Measurements from ENCODE around the gene CMSS1.
A peak's percentile ranks its signal among the peaks of the same experiment; 100 is the strongest.

CMSS1 gene

DNA sequence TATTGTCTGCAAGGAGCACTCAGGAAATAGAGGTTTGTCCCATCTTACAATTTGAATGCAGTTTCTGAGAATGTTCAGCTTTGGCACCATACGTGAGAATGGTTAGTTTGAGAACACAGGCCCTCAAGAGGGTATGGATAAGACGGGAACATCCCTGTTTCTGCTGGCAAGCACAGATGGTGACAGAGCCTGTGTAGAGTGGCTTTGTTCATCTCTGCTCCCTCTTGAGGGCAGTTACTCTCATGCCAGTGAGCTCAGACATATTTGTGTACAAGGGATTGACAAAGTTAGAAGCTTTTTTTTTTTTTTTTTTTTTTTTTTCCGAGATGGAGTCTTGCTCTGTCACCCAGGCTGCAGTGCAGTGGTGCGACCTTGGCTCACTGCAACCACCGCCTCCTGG lies 368.2 kb downstream of the CMSS1 start:
- ChIA-PET POLR2A (no interaction called here), CTCF (no interaction called here)
- DNase-seq (ENCODE audit: extremely low spot score), result no peak
- TF ChIP-seq ZNF384 (IDR thresholded peaks at IDR 0.05) (peak; percentile 45; the same call in 1 of the 2 replicates), LEF1 (IDR thresholded peaks at IDR 0.05; ENCODE audit: borderline replicate concordance) (no peak)

DNA sequence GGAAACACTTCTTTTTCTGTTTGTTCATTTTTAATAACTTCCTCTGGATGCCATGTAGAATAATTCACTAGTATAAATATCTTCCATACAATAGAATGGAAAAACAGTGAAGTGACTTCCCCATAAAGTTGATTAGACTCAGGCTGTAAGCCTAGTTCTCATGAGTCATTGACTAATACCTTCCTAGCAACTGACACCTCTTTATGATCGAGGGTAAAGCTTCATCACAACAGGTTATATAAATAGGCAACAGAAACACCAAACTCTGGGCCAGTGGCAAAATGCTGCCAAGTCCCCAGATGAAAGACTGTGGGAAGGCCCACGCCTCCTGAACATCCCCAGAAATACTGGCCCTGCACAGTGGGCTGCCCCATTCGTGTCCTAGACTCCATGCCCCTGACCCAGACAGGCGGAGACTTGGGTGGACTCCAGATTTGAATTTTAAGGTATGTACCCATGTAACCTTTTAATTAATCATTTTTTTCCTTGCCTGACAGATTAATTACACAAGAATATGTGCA lies 371.8 kb downstream of the CMSS1 start:
- TF ChIP-seq FOXA1 (IDR thresholded peaks at IDR 0.05) (no peak), BHLHE40 (IDR thresholded peaks at IDR 0.05; ENCODE audit: borderline replicate concordance) (no peak)
- POLR2A ChIA-PET, result no interaction called here
- CTCF ChIA-PET, result no interaction called here
- no peak for DNase-seq (ENCODE audit: extremely low spot score)

DNA sequence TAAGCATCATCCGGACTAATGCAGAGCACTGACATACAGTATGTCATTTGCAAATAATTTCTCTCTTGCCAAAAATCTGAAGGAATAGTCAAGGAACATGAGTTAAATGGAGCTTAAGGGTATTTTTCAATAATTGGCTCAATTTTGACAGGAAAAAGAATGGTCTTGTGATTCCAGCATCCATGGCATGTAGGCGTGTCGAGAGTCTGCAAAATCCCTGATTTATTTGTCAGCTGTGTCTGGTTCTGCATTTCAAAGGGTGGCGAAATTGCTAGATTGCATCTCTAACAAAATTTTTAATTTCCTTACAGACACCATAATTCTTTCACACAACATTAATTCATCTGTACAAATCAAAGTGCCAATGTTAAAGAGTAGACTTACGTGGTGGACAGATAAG lies 377.7 kb downstream of the CMSS1 start:
- DNase-seq (ENCODE audit: extremely low spot score), result no peak
- ChIA-PET CTCF (no interaction called here), POLR2A (no interaction called here)
- TF ChIP-seq SP1 (IDR thresholded peaks at IDR 0.05), result no peak
- no peak for TF ChIP-seq FOXA1 (IDR thresholded peaks at IDR 0.05)
- no peak for TF ChIP-seq FOXK2 (IDR thresholded peaks at IDR 0.05)
- TF ChIP-seq ZNF384 (IDR thresholded peaks at IDR 0.05), result no peak
- TF ChIP-seq L3MBTL2 (conservative IDR thresholded peaks at IDR 0.05), result no peak
- no peak for TF ChIP-seq ARNT (IDR thresholded peaks at IDR 0.05)
- TF ChIP-seq HDGF (IDR thresholded peaks at IDR 0.05; ENCODE audit: borderline replicate concordance), result no peak

DNA sequence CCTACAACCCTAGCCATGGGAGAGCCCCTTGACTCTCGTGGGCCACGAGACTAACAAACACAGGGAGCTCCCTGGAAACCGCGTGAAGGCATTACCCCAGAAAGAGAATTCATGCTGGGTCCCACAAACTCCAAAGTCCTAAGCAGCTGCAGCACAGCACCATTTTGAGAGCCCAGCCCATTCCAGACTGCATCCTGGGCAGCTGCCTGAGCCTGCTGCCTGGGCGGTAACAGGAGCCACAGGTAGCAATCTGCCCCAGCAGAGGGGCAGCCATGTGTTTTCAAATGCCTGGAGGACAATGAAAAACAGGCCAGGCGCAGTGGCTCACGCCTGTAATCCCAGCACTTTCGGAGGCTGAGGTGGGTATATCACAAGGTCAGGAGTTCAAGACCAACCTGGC lies 380.2 kb downstream of the CMSS1 start:
- no peak for TF ChIP-seq TARDBP (IDR thresholded peaks at IDR 0.05)
- TF ChIP-seq FOXA1 (IDR thresholded peaks at IDR 0.05), result no peak
- POLR2A ChIA-PET, result no interaction called here
- no peak for DNase-seq (ENCODE audit: extremely low spot score)
- CTCF ChIA-PET, result no interaction called here

DNA sequence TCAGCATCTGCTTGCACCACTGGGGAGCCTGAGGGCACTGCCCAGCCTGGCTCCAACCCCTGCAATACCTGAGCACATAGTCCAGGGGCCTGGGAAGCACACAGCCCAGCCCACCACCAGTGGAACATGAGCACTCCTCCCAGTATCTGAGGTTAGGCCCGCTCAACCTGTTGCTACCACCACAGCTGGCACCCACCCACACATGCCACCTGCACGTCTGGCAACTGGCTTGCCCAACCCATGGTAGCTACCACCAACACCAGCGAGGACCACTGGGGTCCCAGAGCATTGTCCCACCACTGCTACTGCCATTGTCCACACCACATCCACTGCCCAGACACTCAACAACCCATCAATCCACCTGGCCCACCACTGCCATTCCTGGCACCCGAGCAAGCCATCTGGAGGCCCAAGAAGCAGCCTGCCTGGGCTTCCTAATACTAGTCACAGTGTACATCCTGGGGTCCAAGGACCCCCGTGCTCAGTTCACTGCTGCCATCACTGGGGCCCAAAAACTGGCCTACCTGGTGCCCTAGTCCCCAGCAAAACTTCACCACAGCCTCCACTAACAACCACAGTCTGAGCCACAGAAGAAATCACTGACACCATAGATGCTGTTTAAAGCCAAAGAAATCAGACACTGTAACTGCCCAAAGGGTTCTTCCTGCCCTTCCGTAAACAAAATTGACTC lies 381.1 kb downstream of the CMSS1 start:
- CTCF ChIA-PET, result no interaction called here
- POLR2A ChIA-PET, result no interaction called here

DNA sequence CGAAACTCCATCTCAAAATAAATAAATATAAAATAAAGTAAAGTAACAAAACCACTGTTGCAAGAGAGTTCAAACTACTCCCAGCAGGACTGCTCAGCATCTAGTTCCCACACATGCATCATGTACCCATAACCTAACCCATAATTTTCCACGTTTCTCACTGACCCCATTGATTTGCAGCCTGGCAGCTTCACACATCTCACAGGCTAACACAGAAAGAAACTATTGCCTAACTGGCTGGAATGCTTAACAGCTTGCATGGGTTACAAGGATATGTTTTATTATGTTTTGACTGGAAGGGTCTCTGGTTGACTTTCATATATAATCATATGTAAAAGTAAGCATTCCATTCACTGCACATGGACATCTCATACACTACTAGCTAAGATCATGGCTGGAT lies 387.5 kb downstream of the CMSS1 start:
- CTCF ChIA-PET, result no interaction called here
- POLR2A ChIA-PET, result no interaction called here
- TF ChIP-seq LEF1 (IDR thresholded peaks at IDR 0.05; ENCODE audit: borderline replicate concordance) (no peak), NFRKB (IDR thresholded peaks at IDR 0.05) (no peak), BHLHE40 (IDR thresholded peaks at IDR 0.05; ENCODE audit: borderline replicate concordance) (no peak), ZNF384 (IDR thresholded peaks at IDR 0.05) (no peak), SUZ12 (IDR thresholded peaks at IDR 0.05) (no peak), SP1 (IDR thresholded peaks at IDR 0.05) (no peak), HDGF (IDR thresholded peaks at IDR 0.05; ENCODE audit: borderline replicate concordance) (no peak), FOXM1 (IDR thresholded peaks at IDR 0.05; ENCODE audit: borderline replicate concordance) (no peak), ARNT (IDR thresholded peaks at IDR 0.05) (no peak), ELF4 (IDR thresholded peaks at IDR 0.05) (no peak), TARDBP (IDR thresholded peaks at IDR 0.05) (no peak), CTBP1 (IDR thresholded peaks at IDR 0.05; ENCODE audit: borderline replicate concordance) (no peak), FOXK2 (IDR thresholded peaks at IDR 0.05) (no peak), L3MBTL2 (conservative IDR thresholded peaks at IDR 0.05) (no peak), FOXA1 (IDR thresholded peaks at IDR 0.05) (no peak)
- TF ChIP-seq, protein P1, sequence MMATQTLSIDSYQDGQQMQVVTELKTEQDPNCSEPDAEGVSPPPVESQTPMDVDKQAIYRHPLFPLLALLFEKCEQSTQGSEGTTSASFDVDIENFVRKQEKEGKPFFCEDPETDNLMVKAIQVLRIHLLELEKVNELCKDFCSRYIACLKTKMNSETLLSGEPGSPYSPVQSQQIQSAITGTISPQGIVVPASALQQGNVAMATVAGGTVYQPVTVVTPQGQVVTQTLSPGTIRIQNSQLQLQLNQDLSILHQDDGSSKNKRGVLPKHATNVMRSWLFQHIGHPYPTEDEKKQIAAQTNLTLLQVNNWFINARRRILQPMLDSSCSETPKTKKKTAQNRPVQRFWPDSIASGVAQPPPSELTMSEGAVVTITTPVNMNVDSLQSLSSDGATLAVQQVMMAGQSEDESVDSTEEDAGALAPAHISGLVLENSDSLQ (IDR thresholded peaks at IDR 0.05), result no peak

More for the DNA sequence above, 381.1 kb downstream of the CMSS1 start:
- DNase-seq (ENCODE audit: extremely low spot score), result no peak
- TF ChIP-seq CTBP1 (IDR thresholded peaks at IDR 0.05; ENCODE audit: borderline replicate concordance) (no peak), SP1 (IDR thresholded peaks at IDR 0.05) (no peak), FOXA1 (IDR thresholded peaks at IDR 0.05) (no peak), ELF4 (IDR thresholded peaks at IDR 0.05) (no peak), FOXK2 (IDR thresholded peaks at IDR 0.05) (no peak), SUZ12 (IDR thresholded peaks at IDR 0.05) (no peak), ARNT (IDR thresholded peaks at IDR 0.05) (no peak), ZNF384 (IDR thresholded peaks at IDR 0.05) (no peak), HDGF (IDR thresholded peaks at IDR 0.05; ENCODE audit: borderline replicate concordance) (no peak), BHLHE40 (IDR thresholded peaks at IDR 0.05; ENCODE audit: borderline replicate concordance) (no peak), NFRKB (IDR thresholded peaks at IDR 0.05) (no peak), FOXM1 (IDR thresholded peaks at IDR 0.05; ENCODE audit: borderline replicate concordance) (no peak), LEF1 (IDR thresholded peaks at IDR 0.05; ENCODE audit: borderline replicate concordance) (no peak), L3MBTL2 (conservative IDR thresholded peaks at IDR 0.05) (no peak)

DNA sequence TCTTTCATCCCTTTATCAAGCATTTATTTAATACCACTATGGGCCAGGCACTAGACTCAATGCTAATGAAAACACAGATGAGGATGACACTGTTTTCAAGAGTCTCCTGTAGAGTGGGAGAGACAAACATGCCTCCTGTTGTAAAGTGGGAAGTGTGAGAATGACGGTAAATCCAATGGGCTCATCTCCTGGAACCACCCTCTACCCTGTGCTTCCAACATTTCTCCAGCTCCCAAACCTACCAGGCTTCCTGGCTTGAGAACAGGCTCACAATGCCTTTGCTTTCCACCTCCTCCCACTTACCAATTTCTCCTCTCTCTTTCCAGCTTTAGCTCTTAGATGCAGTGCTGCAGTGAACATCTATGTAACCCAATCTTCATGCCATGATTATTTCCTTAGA lies 389.0 kb downstream of the CMSS1 start:
- CTCF ChIA-PET, result no interaction called here
- POLR2A ChIA-PET, result no interaction called here
- TF ChIP-seq CTBP1 (IDR thresholded peaks at IDR 0.05; ENCODE audit: borderline replicate concordance) (no peak), ARNT (IDR thresholded peaks at IDR 0.05) (no peak), FOXM1 (IDR thresholded peaks at IDR 0.05; ENCODE audit: borderline replicate concordance) (no peak), BHLHE40 (IDR thresholded peaks at IDR 0.05; ENCODE audit: borderline replicate concordance) (no peak)
- TF ChIP-seq, protein P1 (IDR thresholded peaks at IDR 0.05), result no peak

More for the DNA sequence above, 387.5 kb downstream of the CMSS1 start:
- no peak for DNase-seq (ENCODE audit: extremely low spot score)

More for the DNA sequence above, 389.0 kb downstream of the CMSS1 start:
- DNase-seq (ENCODE audit: extremely low spot score), result no peak
